Muscle of leg (tissue), 11 donors: ENCODE data around the gene MOGAT1. TPM values are rescaled to one million over a fixed set of nuclear protein-coding genes. Genes with fewer than 3 reads are reported as not detected.
A peak's percentile ranks its signal among the peaks of the same experiment; 100 is the strongest.

Experiments
- DNase-seq: peaks from one replicate; pipeline ENCODE4 v3.0.0; 2013
- H3K27ac ChIP-seq: one replicate; pipeline ENCODE4 v1.5.1; 2013; ENCODE audit warnings: mild to moderate bottlenecking, low read length, control low read depth
- H3K27me3 ChIP-seq: one replicate; pipeline ENCODE4 v1.6.1; 2013; ENCODE audit warnings: low read length; ENCODE audit not compliant: control insufficient read depth, insufficient read depth
- H3K36me3 ChIP-seq: one replicate; pipeline ENCODE4 v1.6.1; 2013; ENCODE audit warnings: low read length; ENCODE audit not compliant: control insufficient read depth, insufficient read depth
- H3K4me1 ChIP-seq: one replicate; pipeline ENCODE4 v1.6.1; 2013; ENCODE audit warnings: low read length; ENCODE audit not compliant: control insufficient read depth, insufficient read depth
- H3K4me3 ChIP-seq: one replicate; pipeline ENCODE4 v1.5.1; 2013; ENCODE audit warnings: low read length, control low read depth
- H3K9me3 ChIP-seq: replicated peaks from 2 replicates; pipeline ENCODE4 v1.6.1; 2013; ENCODE audit warnings: low read depth, low read length; ENCODE audit not compliant: control insufficient read depth
- WGBS: methylation state at CpG from one replicate; pipeline ENCODE4 v1.1.5; 2013; ENCODE audit warnings: missing lambda C conversion rate; ENCODE audit not compliant: insufficient coverage; 5-methylcytosine and 5-hydroxymethylcytosine counted together
- polyA plus RNA-seq, 8 donors: library from polyadenylated mRNA; unstranded; fragments of 120-200 nt; gene quantifications; one replicate each; pipeline versions ENCODE4 v1.2.1 to v1.2.3, GENCODE V29; 2013; ENCODE audit warnings: inconsistent platforms in 1 of 8, low replicate concordance in 1 of 8; ENCODE audit not compliant: insufficient read length in 8 of 8, insufficient read depth in 1 of 8
- total RNA-seq: library from RNA; stranded (reverse); fragments of 120-200 nt; gene quantifications from one replicate; pipeline ENCODE4 v1.2.4, GENCODE V29; 2013

MOGAT1 gene
- total and polyA plus RNA-seq, 9 donors = not detected

DNA sequence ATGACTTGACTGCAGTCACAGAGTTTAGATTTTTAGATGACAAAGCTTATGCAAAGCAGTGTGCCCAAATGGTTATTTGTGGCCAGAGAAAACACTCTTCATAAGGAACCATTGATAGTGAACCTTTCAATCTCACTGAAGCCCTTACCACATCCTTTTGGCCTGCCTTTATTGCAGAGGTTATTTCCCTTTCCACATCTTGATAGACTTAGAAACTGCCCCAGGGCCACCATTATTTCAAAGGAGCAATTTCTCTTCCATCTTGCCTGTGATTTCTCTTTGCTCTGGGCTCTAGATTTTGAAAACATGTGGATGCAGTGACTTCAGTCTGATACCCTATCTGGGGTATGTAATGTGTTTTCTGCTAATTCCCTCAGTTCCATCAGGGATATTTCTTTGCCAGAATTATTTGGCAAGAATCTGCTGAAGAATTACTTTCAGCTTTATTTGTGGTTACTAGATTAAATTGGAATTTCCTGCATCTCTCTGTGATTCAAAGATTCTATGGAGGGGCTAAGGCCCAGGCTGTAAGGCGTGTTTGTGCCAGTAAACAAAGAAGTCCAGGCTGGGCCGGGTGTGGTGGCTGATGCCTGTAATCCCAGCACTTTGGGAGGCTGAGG lies 51.0 kb downstream of the MOGAT1 start:
- Histone ChIP-seq H3K27me3 (no peaks in the 10 kb centered on the region), H3K27ac (peak overlapping the region; percentile 65), H3K9me3 (no peaks in the 10 kb centered on the region), H3K36me3 (no peaks in the 10 kb centered on the region), H3K4me1 (no peaks in the 10 kb centered on the region), H3K4me3 (no peak overlapping the region)
- WGBS = 0% methylated on average over 2 of the region's 2 CpGs
- peak; percentile 86 for DNase-seq

GRCh38 chr2:222724208-222724607 lies 52.8 kb downstream of the MOGAT1 start:
- DNase-seq = no peak
- H3K36me3 ChIP-seq = no peaks in the 10 kb centered on the region
- H3K27me3 ChIP-seq = no peaks in the 10 kb centered on the region
- no peak overlapping the region for H3K27ac ChIP-seq
- H3K9me3 ChIP-seq = no peaks in the 10 kb centered on the region
- no peak overlapping the region for H3K4me3 ChIP-seq
- no peaks in the 10 kb centered on the region for H3K4me1 ChIP-seq

DNA sequence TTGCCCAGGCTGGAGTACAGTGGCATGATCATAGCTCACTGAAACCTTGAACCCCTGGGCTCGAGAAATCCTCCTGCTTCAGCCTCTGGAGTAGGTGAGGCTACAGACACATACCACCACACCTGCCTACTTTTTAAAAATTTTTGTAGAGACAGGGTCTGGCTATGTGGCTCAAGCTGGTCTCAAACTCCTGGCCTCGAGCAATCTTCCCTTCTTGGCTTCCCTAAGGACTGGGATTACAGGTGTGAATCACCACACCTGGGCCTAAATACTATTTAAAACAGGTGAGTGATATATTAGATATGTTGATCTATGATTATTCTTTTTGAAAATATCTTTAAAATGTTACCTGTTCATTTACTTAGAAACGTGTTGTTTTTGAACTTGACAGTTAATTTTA lies 57.2 kb downstream of the MOGAT1 start:
- Histone ChIP-seq H3K36me3 (no peaks in the 10 kb centered on the region), H3K27ac (no peak overlapping the region), H3K4me1 (peaks cover 16% of the 10 kb centered on the region), H3K4me3 (no peak overlapping the region), H3K27me3 (no peaks in the 10 kb centered on the region), H3K9me3 (no peaks in the 10 kb centered on the region)
- no peak for DNase-seq
- no CpG with 5 or more reads among the region's 3 CpGs for WGBS

- WGBS = no CpG with 5 or more reads among the region's 5 CpGs
- peak; percentile 64 for DNase-seq
- H3K4me1 ChIP-seq = peaks cover 31% of the 10 kb centered on the region
- H3K4me3 ChIP-seq = no peak overlapping the region
- H3K9me3 ChIP-seq = no peaks in the 10 kb centered on the region
- no peaks in the 10 kb centered on the region for H3K27me3 ChIP-seq
- H3K36me3 ChIP-seq = no peaks in the 10 kb centered on the region
- peak overlapping the region; percentile 89 for H3K27ac ChIP-seq
Measured at GRCh38 chr2:222730366-222730999, 59.0 kb downstream of the MOGAT1 start.

GRCh38 chr2:222731201-222731621 lies 59.8 kb downstream of the MOGAT1 start:
- DNase-seq = peak; percentile 79

GRCh38 chr2:222732489-222733178 lies 61.2 kb downstream of the MOGAT1 start:
- peaks cover 34% of the 10 kb centered on the region for H3K4me1 ChIP-seq
- no peaks in the 10 kb centered on the region for H3K36me3 ChIP-seq
- WGBS = 53% methylated on average over 3 of the region's 4 CpGs
- no peak overlapping the region for H3K4me3 ChIP-seq
- H3K27ac ChIP-seq = peak overlapping the region; percentile 89
- H3K9me3 ChIP-seq = no peaks in the 10 kb centered on the region
- no peaks in the 10 kb centered on the region for H3K27me3 ChIP-seq
- peak; percentile 98 for DNase-seq

More at GRCh38 chr2:222731201-222731621, 59.8 kb downstream of the MOGAT1 start:
- no peaks in the 10 kb centered on the region for H3K36me3 ChIP-seq
- 25% methylated on average over 1 of the region's 2 CpGs for WGBS
- no peaks in the 10 kb centered on the region for H3K27me3 ChIP-seq
- peak overlapping the region; percentile 89 for H3K27ac ChIP-seq
- no peak overlapping the region for H3K4me3 ChIP-seq
- H3K4me1 ChIP-seq = peaks cover 32% of the 10 kb centered on the region
- no peaks in the 10 kb centered on the region for H3K9me3 ChIP-seq

GRCh38 chr2:222733470-222733845 lies 62.0 kb downstream of the MOGAT1 start:
- Histone ChIP-seq H3K27me3 (no peaks in the 10 kb centered on the region), H3K9me3 (no peaks in the 10 kb centered on the region), H3K4me1 (peaks cover 34% of the 10 kb centered on the region), H3K27ac (peak overlapping the region; percentile 87), H3K36me3 (no peaks in the 10 kb centered on the region), H3K4me3 (no peak overlapping the region)
- no CpG with 5 or more reads among the region's 3 CpGs for WGBS
- no peak for DNase-seq

GRCh38 chr2:222733846-222734702 lies 62.6 kb downstream of the MOGAT1 start:
- Histone ChIP-seq H3K4me1 (peaks cover 34% of the 10 kb centered on the region), H3K36me3 (no peaks in the 10 kb centered on the region), H3K4me3 (no peak overlapping the region), H3K9me3 (no peaks in the 10 kb centered on the region), H3K27me3 (no peaks in the 10 kb centered on the region), H3K27ac (peak overlapping the region; percentile 87)
- peak; percentile 90 for DNase-seq
- 17% methylated on average over 7 of the region's 10 CpGs for WGBS

DNA sequence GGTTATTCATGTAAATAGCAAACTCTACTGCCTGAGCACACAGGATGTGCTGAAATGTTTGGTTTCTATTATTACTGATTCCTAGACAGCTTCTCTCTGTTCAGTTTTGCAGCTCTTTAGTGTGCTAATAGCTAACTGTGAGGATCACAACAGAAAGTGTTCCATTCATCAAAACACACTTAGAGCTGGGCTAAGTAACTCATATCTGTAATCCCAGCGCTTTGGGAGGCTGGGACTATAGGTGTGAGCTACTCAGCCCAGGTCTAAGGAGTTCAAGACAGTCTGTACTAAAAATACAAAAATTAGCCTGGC lies 63.2 kb downstream of the MOGAT1 start:
- no peak for DNase-seq
- H3K4me3 ChIP-seq = no peak overlapping the region
- no peaks in the 10 kb centered on the region for H3K36me3 ChIP-seq
- H3K9me3 ChIP-seq = no peaks in the 10 kb centered on the region
- H3K27ac ChIP-seq = peak overlapping the region; percentile 87
- H3K4me1 ChIP-seq = peaks cover 34% of the 10 kb centered on the region
- H3K27me3 ChIP-seq = no peaks in the 10 kb centered on the region
- no CpG with 5 or more reads among the region's 1 CpG for WGBS

DNA sequence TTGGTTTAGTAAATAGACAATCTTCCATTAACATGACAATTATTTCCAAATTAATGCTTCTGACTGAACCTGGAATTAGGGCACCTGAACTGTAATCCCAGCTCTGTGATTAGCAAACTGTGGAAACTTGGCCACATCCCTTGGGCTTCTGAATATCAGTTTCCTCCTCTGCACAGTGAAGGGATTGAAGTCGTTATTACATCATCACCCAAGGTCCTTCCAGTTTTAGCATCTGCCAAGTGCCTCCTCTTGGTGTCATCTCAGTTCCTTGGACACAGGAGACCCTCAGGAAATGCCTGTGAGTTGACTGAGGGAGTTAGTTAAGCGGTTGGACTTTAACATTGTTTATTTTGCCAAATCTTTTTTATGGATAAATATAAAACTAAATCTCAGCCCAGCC lies 64.8 kb downstream of the MOGAT1 start:
- H3K27ac ChIP-seq = peak overlapping the region; percentile 43
- no CpG with 5 or more reads among the region's 2 CpGs for WGBS
- peaks cover 27% of the 10 kb centered on the region for H3K4me1 ChIP-seq
- H3K27me3 ChIP-seq = no peaks in the 10 kb centered on the region
- DNase-seq = peak; percentile 95
- no peak overlapping the region for H3K4me3 ChIP-seq
- no peaks in the 10 kb centered on the region for H3K9me3 ChIP-seq
- no peaks in the 10 kb centered on the region for H3K36me3 ChIP-seq
